ENCODE data around the gene CEBPG. TPM values are rescaled to one million over a fixed set of nuclear protein-coding genes. Genes with fewer than 3 reads are reported as not detected.

Gene CEBPG
- 10.5 and 14.8 TPM in 2 replicates for total RNA-seq

DNA sequence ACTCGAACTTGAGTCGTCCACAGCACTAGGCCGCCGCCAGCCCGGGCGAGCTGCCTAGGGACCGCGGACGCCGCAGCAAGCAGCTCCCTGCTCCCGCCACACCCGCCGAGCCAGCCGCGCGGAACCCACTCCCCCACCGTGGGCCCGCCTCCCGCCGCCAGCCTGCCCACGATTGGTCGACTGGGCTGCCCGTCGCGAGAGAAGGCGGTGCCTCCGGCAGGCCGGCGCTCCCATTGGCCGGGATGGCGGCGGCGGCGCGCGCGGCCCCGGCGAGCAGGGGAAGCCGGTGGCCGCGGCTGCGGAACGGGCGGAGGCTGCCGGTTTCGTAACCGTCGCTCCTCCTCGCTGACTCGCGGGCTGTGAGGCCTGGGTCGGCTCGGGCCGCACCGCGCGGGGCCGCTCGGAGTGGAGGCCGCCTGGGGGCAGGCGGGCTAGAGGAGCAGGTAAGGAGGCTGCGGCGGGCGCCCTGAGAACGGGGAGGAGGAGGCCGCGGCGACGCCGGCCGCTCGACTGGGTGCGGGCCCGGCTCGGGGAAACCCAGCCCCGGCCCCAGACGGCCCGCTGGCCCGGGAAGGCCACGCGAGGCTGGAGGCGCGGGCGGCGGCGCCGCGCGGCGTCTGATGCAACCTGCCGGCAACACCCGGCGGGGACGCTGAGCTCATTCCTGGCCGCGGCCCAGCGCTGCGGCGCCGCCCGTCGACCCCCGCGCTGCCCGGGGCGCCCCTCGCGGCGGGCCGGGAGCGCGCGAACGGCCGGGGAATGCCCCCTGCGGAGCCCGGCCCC lies at the start of gene CEBPG:
CEBPG (plus strand) TSS at position 257 of the 783 bp plus-strand sequence. CDS start 5,531 bp downstream, outside the sequence.

Other genes with a start within 250 kb of the CEBPG start
- gene WDR88, start 241.6 kb upstream of the CEBPG start, total RNA-seq: not detected in 2 replicates
- gene LRP3, start 179.4 kb upstream of the CEBPG start, total RNA-seq: 40.7 and 48.3 TPM in 2 replicates
- gene SLC7A10, start 147.9 kb upstream of the CEBPG start, total RNA-seq: 0.44 and 1.00 TPM in 2 replicates
- gene CEBPA, start 71.2 kb upstream of the CEBPG start, total RNA-seq: 5.7 and 8.1 TPM in 2 replicates
- gene PEPD, start 148.1 kb downstream of the CEBPG start, total RNA-seq: 57.2 and 79.3 TPM in 2 replicates
- gene CHST8, start 248.2 kb downstream of the CEBPG start, total RNA-seq: not detected in 2 replicates